ENCODE results near the gene PLEKHG7.
"Not testable (repeated sequence)": the region's sequence is repeated elsewhere in the genome, so short reads cannot be mapped to it uniquely, and the experiment has no call there.

DNA sequence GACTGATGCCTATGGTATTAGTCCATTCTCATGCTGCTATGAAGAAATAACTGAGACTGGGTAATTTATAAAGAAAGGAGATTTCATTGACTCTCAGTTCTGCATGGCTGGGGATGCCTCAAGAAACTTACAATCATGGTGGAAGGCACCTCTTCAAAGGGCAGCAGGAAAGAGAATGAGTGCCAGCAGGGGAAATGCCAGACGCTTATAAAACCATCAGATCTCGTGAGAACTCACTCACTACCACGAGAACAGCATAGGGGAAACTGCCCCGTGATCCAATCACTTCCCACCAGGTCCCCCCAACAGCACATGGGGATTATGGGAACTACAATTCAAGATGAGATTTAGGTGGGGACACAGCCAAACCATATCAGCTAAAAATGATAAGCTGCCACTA lies 48.5 kb upstream of the PLEKHG7 start:
- TF ChIP-seq, protein P1, sequence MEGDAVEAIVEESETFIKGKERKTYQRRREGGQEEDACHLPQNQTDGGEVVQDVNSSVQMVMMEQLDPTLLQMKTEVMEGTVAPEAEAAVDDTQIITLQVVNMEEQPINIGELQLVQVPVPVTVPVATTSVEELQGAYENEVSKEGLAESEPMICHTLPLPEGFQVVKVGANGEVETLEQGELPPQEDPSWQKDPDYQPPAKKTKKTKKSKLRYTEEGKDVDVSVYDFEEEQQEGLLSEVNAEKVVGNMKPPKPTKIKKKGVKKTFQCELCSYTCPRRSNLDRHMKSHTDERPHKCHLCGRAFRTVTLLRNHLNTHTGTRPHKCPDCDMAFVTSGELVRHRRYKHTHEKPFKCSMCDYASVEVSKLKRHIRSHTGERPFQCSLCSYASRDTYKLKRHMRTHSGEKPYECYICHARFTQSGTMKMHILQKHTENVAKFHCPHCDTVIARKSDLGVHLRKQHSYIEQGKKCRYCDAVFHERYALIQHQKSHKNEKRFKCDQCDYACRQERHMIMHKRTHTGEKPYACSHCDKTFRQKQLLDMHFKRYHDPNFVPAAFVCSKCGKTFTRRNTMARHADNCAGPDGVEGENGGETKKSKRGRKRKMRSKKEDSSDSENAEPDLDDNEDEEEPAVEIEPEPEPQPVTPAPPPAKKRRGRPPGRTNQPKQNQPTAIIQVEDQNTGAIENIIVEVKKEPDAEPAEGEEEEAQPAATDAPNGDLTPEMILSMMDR (conservative IDR thresholded peaks at IDR 0.05; ENCODE audit: low read depth in 2 of 2), result not testable (repeated sequence)
- TF ChIP-seq EZH2 (IDR thresholded peaks at IDR 0.05; ENCODE audit: low read depth, unreplicated experiment); POLR2AphosphoS5 (IDR thresholded peaks at IDR 0.05; ENCODE audit: low read depth); EZH2phosphoT487 (IDR thresholded peaks at IDR 0.05; ENCODE audit: unreplicated experiment); ZNF114 (CRISPR knock-in tag; IDR thresholded peaks at IDR 0.05); CREB1 (CRISPR knock-in tag; IDR thresholded peaks at IDR 0.05; ENCODE audit: low read depth); STAT1 (IDR thresholded peaks at IDR 0.05; ENCODE audit: unreplicated experiment): not testable (repeated sequence)
- TF ChIP-seq, protein P2, sequence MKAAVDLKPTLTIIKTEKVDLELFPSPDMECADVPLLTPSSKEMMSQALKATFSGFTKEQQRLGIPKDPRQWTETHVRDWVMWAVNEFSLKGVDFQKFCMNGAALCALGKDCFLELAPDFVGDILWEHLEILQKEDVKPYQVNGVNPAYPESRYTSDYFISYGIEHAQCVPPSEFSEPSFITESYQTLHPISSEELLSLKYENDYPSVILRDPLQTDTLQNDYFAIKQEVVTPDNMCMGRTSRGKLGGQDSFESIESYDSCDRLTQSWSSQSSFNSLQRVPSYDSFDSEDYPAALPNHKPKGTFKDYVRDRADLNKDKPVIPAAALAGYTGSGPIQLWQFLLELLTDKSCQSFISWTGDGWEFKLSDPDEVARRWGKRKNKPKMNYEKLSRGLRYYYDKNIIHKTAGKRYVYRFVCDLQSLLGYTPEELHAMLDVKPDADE (IDR thresholded peaks at IDR 0.05), result not testable (repeated sequence)
- TF ChIP-seq, protein P3, sequence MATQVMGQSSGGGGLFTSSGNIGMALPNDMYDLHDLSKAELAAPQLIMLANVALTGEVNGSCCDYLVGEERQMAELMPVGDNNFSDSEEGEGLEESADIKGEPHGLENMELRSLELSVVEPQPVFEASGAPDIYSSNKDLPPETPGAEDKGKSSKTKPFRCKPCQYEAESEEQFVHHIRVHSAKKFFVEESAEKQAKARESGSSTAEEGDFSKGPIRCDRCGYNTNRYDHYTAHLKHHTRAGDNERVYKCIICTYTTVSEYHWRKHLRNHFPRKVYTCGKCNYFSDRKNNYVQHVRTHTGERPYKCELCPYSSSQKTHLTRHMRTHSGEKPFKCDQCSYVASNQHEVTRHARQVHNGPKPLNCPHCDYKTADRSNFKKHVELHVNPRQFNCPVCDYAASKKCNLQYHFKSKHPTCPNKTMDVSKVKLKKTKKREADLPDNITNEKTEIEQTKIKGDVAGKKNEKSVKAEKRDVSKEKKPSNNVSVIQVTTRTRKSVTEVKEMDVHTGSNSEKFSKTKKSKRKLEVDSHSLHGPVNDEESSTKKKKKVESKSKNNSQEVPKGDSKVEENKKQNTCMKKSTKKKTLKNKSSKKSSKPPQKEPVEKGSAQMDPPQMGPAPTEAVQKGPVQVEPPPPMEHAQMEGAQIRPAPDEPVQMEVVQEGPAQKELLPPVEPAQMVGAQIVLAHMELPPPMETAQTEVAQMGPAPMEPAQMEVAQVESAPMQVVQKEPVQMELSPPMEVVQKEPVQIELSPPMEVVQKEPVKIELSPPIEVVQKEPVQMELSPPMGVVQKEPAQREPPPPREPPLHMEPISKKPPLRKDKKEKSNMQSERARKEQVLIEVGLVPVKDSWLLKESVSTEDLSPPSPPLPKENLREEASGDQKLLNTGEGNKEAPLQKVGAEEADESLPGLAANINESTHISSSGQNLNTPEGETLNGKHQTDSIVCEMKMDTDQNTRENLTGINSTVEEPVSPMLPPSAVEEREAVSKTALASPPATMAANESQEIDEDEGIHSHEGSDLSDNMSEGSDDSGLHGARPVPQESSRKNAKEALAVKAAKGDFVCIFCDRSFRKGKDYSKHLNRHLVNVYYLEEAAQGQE (IDR thresholded peaks at IDR 0.05; ENCODE audit: unreplicated experiment), result not testable (repeated sequence)
